ENCODE results near the gene PAX5.

The PAX5 gene

GRCh38 chr9:36956908-36957307 is 77.2 kb downstream of the PAX5 start:
- DNase-seq, result no peak

GRCh38 chr9:36950389-36950788 is 83.7 kb downstream of the PAX5 start:
- no peak for DNase-seq

- DNase-seq, result no peak
Observed at GRCh38 chr9:36949466-36949865, 84.6 kb downstream of the PAX5 start.

GRCh38 chr9:36948051-36948450 is 86.0 kb downstream of the PAX5 start:
- no peak for DNase-seq

GRCh38 chr9:36946653-36947052 is 87.4 kb downstream of the PAX5 start:
- DNase-seq, result no peak

DNA sequence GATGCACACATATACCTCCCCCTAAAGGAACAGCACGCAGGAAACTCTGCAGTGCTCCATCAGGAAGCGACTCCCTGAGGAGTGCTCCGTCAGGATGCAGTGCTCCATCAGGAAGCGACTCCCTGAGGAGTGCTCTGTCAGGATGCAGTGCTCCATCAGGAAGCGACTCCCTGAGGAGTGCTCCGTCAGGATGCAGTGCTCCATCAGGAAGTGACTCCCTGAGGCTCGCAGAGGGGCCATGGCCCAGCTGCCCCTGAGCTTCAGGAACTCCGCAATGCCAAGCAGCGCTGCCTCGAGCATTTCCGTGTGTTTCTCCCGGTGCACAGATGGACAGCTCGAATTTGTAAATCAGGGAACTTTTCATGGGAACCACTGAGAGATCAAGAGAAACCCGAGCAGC is 88.1 kb downstream of the PAX5 start:
- DNase-seq, result no peak

DNA sequence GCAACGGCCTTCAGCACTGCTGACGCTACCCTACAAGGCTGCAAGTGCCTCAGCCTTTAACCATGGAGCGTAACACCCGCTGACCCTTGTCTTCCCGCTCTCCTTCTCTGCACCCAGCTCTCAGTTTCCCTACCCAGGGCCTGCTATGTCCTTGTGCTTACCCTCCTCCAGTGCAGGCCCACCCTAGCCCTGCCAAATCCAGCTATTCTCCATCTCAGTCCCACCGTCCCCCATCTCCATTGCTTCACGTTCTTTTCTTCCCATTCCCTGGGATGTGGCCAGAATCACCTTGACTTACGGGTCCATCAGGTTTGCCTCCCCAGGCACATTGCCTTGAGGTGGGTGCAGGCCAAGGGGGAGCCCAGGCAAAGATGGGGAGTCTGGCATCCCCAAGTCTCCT is 91.2 kb downstream of the PAX5 start:
- DNase-seq, result no peak

GRCh38 chr9:36941441-36941840 is 92.6 kb downstream of the PAX5 start:
- no peak for DNase-seq

DNA sequence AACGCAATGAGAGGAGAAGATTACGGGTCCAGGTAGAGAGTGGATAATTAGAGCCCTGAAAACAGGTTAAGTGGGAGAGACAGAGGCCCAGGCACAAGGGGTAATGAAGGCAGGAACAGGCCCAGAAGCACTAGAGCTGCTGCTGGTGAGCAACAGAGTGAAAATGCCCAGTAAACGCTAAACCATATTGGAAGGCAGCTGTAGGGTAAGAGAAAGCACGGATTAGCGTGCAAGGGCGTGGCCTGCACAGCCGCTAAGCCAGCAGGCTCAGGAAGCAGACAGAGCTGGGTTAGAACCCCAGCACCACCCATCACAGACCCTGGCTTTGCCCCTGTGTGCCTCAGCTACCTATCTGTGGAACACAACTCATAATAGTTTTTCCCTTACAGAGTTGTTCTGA is 93.2 kb downstream of the PAX5 start:
- no peak for DNase-seq

GRCh38 chr9:36940500-36940853 is 93.6 kb downstream of the PAX5 start:
- DNase-seq, result no peak

GRCh38 chr9:36939655-36940499 is 94.2 kb downstream of the PAX5 start:
- peak; percentile 72 for DNase-seq

- DNase-seq, result no peak
Observed at GRCh38 chr9:36939214-36939613, 94.9 kb downstream of the PAX5 start.

GRCh38 chr9:36938617-36939016 is 95.5 kb downstream of the PAX5 start:
- no peak for DNase-seq

- no peak for DNase-seq
Observed at GRCh38 chr9:36937951-36938350, 96.1 kb downstream of the PAX5 start.

DNA sequence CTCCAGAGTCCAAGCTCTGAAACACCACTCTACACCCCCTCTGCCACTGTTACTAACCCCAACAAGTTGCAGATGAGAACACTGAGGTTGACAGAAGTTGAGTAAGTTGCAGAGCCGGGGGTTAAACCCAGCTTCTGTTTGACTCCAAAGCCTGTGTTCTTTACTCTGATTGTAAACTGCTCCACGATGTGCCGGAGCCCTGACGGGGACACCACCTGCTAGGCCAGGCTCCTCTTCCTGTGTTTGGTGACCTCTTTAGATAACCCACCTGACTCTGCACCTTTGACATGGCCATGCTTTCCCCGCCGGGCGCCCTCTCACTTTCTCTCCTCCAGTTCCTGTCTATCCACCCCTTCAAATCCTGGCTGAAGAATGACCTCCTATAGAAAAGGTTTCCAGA is 96.7 kb downstream of the PAX5 start:
- DNase-seq, result no peak

GRCh38 chr9:36936498-36936831 is 97.6 kb downstream of the PAX5 start:
- no peak for DNase-seq

- no peak for DNase-seq
Observed at GRCh38 chr9:36935768-36936497, 98.1 kb downstream of the PAX5 start.

DNA sequence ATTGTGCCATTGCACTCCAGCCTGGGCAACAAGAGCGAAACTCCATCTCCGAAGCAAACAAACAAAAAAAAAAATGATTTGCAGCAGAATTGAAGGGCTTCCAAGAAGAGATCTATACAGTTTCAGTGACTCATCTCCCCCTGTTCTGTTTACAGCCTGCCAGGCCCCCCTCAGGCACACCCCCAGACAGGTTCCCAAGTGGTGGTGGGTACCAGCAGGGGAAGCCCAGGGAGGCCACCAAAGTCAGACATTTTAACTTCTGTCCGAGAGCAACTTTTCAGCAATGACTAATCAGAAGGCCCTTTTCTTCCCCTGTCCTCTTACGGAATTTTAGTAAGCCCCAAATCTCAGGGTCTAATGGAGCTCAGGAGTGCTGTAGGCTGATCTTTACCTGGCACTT is 98.7 kb downstream of the PAX5 start:
- DNase-seq, result no peak

- no peak for DNase-seq
Observed at GRCh38 chr9:36934478-36935065, 99.5 kb downstream of the PAX5 start.

DNA sequence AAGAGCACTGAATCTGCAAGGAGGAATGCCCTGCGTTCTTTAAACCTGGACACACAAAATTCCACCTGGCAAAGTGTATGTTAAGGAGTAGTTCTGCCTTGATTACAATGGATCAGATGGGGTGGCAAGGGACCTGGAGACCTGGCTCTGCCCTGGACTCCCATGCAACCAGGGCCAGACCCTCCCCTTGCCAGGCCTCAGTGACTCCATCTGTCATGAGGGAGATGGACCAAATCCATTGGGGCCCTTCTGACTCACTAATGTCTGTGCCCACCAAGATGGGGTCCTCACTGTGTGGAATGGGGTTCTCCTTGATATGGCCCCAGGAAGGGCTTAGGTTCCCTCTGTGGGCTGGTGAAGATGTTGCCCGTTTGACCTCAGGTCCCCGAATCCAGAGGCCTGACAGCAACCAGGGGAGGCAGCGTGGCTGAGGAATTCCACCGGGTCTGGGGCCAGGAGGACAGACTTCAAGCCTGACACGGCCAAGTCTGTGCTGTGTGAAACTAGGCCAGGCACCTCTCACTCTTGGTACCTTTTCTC is 100.3 kb downstream of the PAX5 start:
- no peak for DNase-seq

- no peak for DNase-seq
Observed at GRCh38 chr9:36932198-36932597, 101.9 kb downstream of the PAX5 start.

DNA sequence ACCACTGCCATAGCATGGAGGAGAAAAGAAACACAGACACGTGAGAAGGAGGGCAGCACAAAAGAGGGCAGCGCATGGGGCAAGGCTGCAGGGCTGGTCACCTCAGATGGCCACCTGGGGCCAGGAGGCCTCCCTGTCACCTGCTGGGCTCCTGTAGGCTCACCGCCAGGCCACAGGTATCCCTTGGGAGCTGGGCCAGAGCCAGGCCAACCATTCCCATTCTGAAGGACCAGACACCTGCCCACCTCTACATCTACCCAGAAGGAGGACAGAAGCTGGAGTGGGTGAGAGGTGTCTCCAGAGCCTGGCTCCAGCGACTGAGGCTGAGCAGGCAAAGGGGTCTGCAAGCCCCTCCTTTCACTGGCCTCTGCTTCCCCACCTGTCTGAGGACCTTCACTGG is 103.1 kb downstream of the PAX5 start:
- no peak for DNase-seq

- DNase-seq, result no peak
Observed at GRCh38 chr9:36929350-36929675, 104.8 kb downstream of the PAX5 start.

- no peak for DNase-seq
Observed at GRCh38 chr9:36928670-36929349, 105.3 kb downstream of the PAX5 start.
